MCF 10A (cell line): ENCODE measurements around the gene GPX5. TPM values are rescaled to one million over a fixed set of nuclear protein-coding genes. Genes with fewer than 3 reads are reported as not detected.
"Not testable (repeated sequence)": the region's sequence is repeated elsewhere in the genome, so short reads cannot be mapped to it uniquely, and the experiment has no call there.

ENCODE experiments used
- BruUV-seq: library from RNA; stranded (reverse); fragments of 400-500 nt; replicated peaks from 2 replicates; lab custom pipeline; 2021; lab: Mats Ljungman, UMichigan
- CTCF ChIA-PET: fragments of 300-600 bp; sonication (Branson Sonifier 250); formaldehyde crosslinking; extraction: SDS; loops from one replicate; lab custom pipeline; 2021; ENCODE audit warnings: antibody characterized with exemption, inconsistent platforms; lab: Yijun Ruan, JAX
- POLR2A ChIA-PET: fragments of 300-600, 350-650 bp; sonication (Branson Sonifier 250); formaldehyde crosslinking; extraction: SDS; loops from one replicate; lab custom pipeline; 2020; ENCODE audit warnings: antibody characterized with exemption, inconsistent platforms; lab: Yijun Ruan, JAX
- DNase-seq: peaks from one replicate; pipeline ENCODE4 v3.0.0-alpha.2; 2018; ENCODE audit not compliant: unreplicated experiment
- H3K27ac Mint-ChIP-seq: one replicate; pipeline ENCODE4 v1.8.0; 2022; ENCODE audit warnings: mild to moderate bottlenecking, low read depth, mixed read lengths; ENCODE audit not compliant: unreplicated experiment
- H3K27me3 Mint-ChIP-seq: one replicate; pipeline ENCODE4 v1.8.0; 2022; ENCODE audit warnings: mixed read lengths; ENCODE audit not compliant: insufficient read depth, unreplicated experiment
- H3K36me3 Mint-ChIP-seq: one replicate; pipeline ENCODE4 v1.8.0; 2022; ENCODE audit warnings: mild to moderate bottlenecking, moderate library complexity, mixed read lengths; ENCODE audit not compliant: insufficient read depth, unreplicated experiment
- H3K4me1 Mint-ChIP-seq: one replicate; pipeline ENCODE4 v1.8.0; 2022; ENCODE audit warnings: mixed read lengths; ENCODE audit not compliant: insufficient read depth, unreplicated experiment
- H3K4me3 Mint-ChIP-seq: one replicate; pipeline ENCODE4 v1.8.0; 2022; ENCODE audit warnings: mild to moderate bottlenecking, moderate library complexity, mixed read lengths; ENCODE audit not compliant: unreplicated experiment
- H3K9me3 Mint-ChIP-seq: one replicate; pipeline ENCODE4 v1.8.0; 2022; ENCODE audit warnings: mixed read lengths; ENCODE audit not compliant: unreplicated experiment
- CTCF ChIP-seq: fragments of 200-600 bp; IDR thresholded peaks from one replicate; pipeline ENCODE4 v1.8.0; 2022; ENCODE audit warnings: antibody characterized with exemption, mild to moderate bottlenecking; ENCODE audit not compliant: unreplicated experiment
- intact Hi-C: fragments of 100-400 bp; cut with micrococcal nuclease; formaldehyde crosslinking; loops from 2 replicates; pipeline ENCODE4 v1.14.1; 2022
- total RNA-seq: library from RNA; stranded (reverse); gene quantifications from 2 replicates; pipeline ENCODE4 v1.2.3, GENCODE V29; 2022

The GPX5 gene
- total RNA-seq, 1 experiment from 2014 or later, result not detected

GRCh38 chr6:28496099-28496779 lies 29.4 kb upstream of the GPX5 start:
- peak; percentile 6 for DNase-seq
- ChIA-PET POLR2A (interaction anchor here (0.8 to 1.3 kb wide), 2 partner anchors 90 to 187 kb away, joined by 3 to 5 read pairs; a partner anchor contains a TSS), CTCF (interaction anchor here (0.6 to 3.0 kb wide), 12 partner anchors 9 to 209 kb away, joined by 3 to 20 read pairs (median 3); a partner anchor contains a TSS)
- Mint-ChIP-seq H3K36me3 (no peaks in the 10 kb centered on the region), H3K27ac (no peak overlapping the region), H3K27me3 (no peaks in the 10 kb centered on the region), H3K4me3 (no peak overlapping the region), H3K4me1 (no peaks in the 10 kb centered on the region), H3K9me3 (no peaks in the 10 kb centered on the region)
- no peak for TF ChIP-seq CTCF
- BruUV-seq, result no TSS peak
- intact Hi-C loops, result loop anchor here (1.0 kb wide), 1 partner anchor 188 kb away; no protein-coding TSS in a partner anchor

DNA sequence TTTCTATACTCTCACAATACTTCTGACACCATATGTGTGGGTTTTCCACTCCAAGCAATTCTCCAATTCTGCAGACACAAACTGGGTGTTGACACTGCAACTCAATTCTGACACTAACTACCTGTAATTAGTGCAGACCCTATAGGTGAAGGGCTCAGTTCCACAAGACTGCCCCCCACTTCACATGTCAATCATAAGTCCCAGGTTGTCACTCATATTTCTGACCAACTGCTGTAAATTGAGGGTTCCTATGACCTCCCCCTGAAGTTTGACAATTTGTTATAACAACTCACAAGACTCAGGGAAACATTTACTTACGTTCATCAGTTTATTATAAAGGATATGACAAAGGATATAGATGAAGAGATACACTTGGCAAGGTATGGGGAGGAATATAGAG lies 28.4 kb upstream of the GPX5 start:
- BruUV-seq, result no TSS peak
- Mint-ChIP-seq H3K4me3 (no peak overlapping the region), H3K27me3 (no peaks in the 10 kb centered on the region), H3K27ac (no peak overlapping the region), H3K36me3 (no peaks in the 10 kb centered on the region), H3K4me1 (no peaks in the 10 kb centered on the region), H3K9me3 (no peaks in the 10 kb centered on the region)
- DNase-seq, result no peak
- CTCF ChIA-PET, result interaction anchor here (3.0 kb wide), 1 partner anchor 87 kb away, joined by 12 read pairs; no protein-coding TSS in a partner anchor
- intact Hi-C loops, result no loop called here
- TF ChIP-seq CTCF, result no peak
- POLR2A ChIA-PET, result no interaction called here

DNA sequence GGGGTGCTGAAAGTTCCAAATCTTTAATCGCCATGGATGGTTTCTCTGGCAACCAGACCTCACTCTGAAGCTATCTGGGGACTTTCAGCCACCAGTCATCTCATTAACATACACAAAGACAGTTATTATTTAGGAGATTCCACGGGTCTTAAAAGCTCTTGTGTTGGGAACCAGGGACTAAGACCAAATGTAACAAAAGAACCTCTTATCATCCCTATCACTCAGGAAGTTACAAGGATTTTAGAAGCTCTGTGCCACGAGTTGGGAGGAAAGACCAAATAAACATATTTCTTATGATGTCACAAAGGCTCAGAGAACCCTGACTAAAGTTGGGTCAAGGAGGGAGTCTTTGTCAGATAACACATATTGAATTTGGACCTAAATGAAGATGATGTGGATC lies 27.8 kb upstream of the GPX5 start:
- ChIA-PET CTCF (interaction anchor here (1.6 kb wide), 1 partner anchor 16 kb away, joined by 3 read pairs; no protein-coding TSS in a partner anchor), POLR2A (no interaction called here)
- intact Hi-C loops, result no loop called here
- Mint-ChIP-seq H3K36me3 (no peaks in the 10 kb centered on the region), H3K27ac (no peak overlapping the region), H3K4me3 (no peak overlapping the region), H3K9me3 (no peaks in the 10 kb centered on the region), H3K27me3 (peaks cover 3% of the 10 kb centered on the region), H3K4me1 (no peaks in the 10 kb centered on the region)
- no peak for TF ChIP-seq CTCF
- BruUV-seq, result no TSS peak
- no peak for DNase-seq

GRCh38 chr6:28501259-28501658 lies 24.4 kb upstream of the GPX5 start:
- Mint-ChIP-seq H3K27me3 (peaks cover 26% of the 10 kb centered on the region), H3K27ac (no peak overlapping the region), H3K4me3 (no peak overlapping the region), H3K9me3 (no peaks in the 10 kb centered on the region), H3K4me1 (no peaks in the 10 kb centered on the region), H3K36me3 (no peaks in the 10 kb centered on the region)
- DNase-seq, result no peak
- intact Hi-C loops, result no loop called here
- CTCF ChIA-PET, result no interaction called here
- BruUV-seq, result no TSS peak
- POLR2A ChIA-PET, result no interaction called here
- TF ChIP-seq CTCF, result no peak

DNA sequence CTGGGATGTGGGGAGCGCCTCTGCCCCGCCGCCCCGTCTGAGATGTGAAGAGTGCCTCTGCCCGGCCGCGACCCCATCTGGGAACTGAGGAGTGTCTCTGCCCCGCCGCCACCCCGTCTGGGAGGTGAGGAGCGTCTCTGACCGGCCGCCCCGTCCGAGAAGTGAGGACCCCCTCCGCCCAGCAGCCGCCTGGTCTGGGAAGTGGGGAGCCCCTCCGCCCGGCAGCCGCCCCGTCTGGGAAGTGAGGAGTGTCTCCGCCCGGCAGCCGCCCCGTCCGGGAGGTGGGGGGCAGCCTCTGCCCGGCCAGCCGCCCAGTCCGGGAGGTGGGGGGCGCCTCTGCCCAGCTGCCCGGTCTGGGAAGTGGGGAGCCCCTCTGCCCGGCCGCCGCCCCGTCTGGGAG lies 23.5 kb upstream of the GPX5 start:
- H3K36me3 Mint-ChIP-seq, CTCF ChIA-PET, H3K27ac Mint-ChIP-seq, BruUV-seq, DNase-seq, H3K9me3 Mint-ChIP-seq, H3K4me3 Mint-ChIP-seq, intact Hi-C loops, POLR2A ChIA-PET, H3K4me1 Mint-ChIP-seq: not testable (repeated sequence)
- H3K27me3 Mint-ChIP-seq, result peaks cover 35% of the 10 kb centered on the region

GRCh38 chr6:28502709-28503305 lies 22.9 kb upstream of the GPX5 start:
- DNase-seq, H3K9me3 Mint-ChIP-seq, BruUV-seq, H3K4me1 Mint-ChIP-seq, H3K4me3 Mint-ChIP-seq, H3K36me3 Mint-ChIP-seq, intact Hi-C loops, H3K27ac Mint-ChIP-seq, CTCF ChIA-PET, POLR2A ChIA-PET: not testable (repeated sequence)
- H3K27me3 Mint-ChIP-seq, result peaks cover 38% of the 10 kb centered on the region
